SK-N-SH (cell line): ENCODE measurements around the gene SLC9A5. TPM values are rescaled to one million over a fixed set of nuclear protein-coding genes. Genes with fewer than 3 reads are reported as not detected.

Experiments
- CTCF ChIA-PET: fragments of 300-600, 350-600 bp; formaldehyde crosslinking; extraction: SDS; loops from one replicate; lab custom pipeline; 2021; lab: Yijun Ruan, JAX
- POLR2A ChIA-PET: fragments of 350-600 bp; sonication (Branson Sonifier 250); formaldehyde crosslinking; extraction: SDS; loops from one replicate; lab custom pipeline; 2020; ENCODE audit warnings: antibody characterized with exemption, inconsistent platforms; lab: Yijun Ruan, JAX
- DNase-seq: peaks from one replicate; pipeline ENCODE4 v3.0.0; 2012
- H2AFZ ChIP-seq: fragments of 200-600 bp; sonication (generic); 2 replicates; pipeline ENCODE4 v1.8.1; 2016; ENCODE audit warnings: antibody characterized with exemption, mild to moderate bottlenecking, low read depth
- H3F3A ChIP-seq: fragments of 200-600 bp; sonication (generic); replicated peaks from 2 replicates; pipeline ENCODE3; 2016; ENCODE audit warnings: antibody characterized with exemption, mild to moderate bottlenecking; ENCODE audit not compliant: insufficient read depth
- H3K27ac ChIP-seq, 2 experiments: fragments of 200-500 bp in 1 of 2; fragments of 200-600 bp in 1 of 2; sonication (Bioruptor generic) in 1 of 2; sonication (generic), shearing (Covaris generic) in 1 of 2; 2 replicates each; pipeline versions ENCODE4 v1.5.1 to v1.6.1; 2014 to 2016; ENCODE audit warnings: low read depth in 2 of 2, inconsistent platforms in 1 of 2, low read length in 1 of 2, mild to moderate bottlenecking in 1 of 2, mixed read lengths in 1 of 2
- H3K27me3 ChIP-seq: fragments of 200-600 bp; sonication (generic), shearing (Covaris generic); 2 replicates; pipeline ENCODE4 v1.6.1; 2016; ENCODE audit warnings: mixed run types; ENCODE audit not compliant: insufficient read depth
- H3K36me3 ChIP-seq, 2 experiments: fragments of 200-500 bp in 1 of 2; fragments of 200-600 bp in 1 of 2; sonication (Bioruptor generic) in 1 of 2; sonication (generic) in 1 of 2; replicated peaks in 1 of 2; 2 replicates each; pipeline versions ENCODE3 to v1.5.1; 2014 to 2016; ENCODE audit warnings: low read length in 1 of 2, mild to moderate bottlenecking in 1 of 2; ENCODE audit not compliant: insufficient read depth in 2 of 2, control insufficient read depth in 1 of 2
- H3K4me1 ChIP-seq, 2 experiments: fragments of 200-500 bp in 1 of 2; fragments of 200-600 bp in 1 of 2; sonication (Bioruptor generic) in 1 of 2; sonication (generic), shearing (Covaris generic) in 1 of 2; 2 replicates each; pipeline versions ENCODE4 v1.5.1 to v1.6.1; 2014 to 2016; ENCODE audit warnings: low read depth in 1 of 2, low read length in 1 of 2, mixed run types in 1 of 2; ENCODE audit not compliant: insufficient read depth in 2 of 2, control insufficient read depth in 1 of 2
- H3K4me2 ChIP-seq: fragments of 200-600 bp; sonication (generic), shearing (Covaris generic); 2 replicates; pipeline ENCODE4 v1.6.1; 2017; ENCODE audit warnings: mixed run types
- H3K4me3 ChIP-seq, 2 experiments: fragments of 200-500 bp in 1 of 2; fragments of 200-600 bp in 1 of 2; sonication (Bioruptor generic) in 1 of 2; sonication (generic), shearing (Covaris generic) in 1 of 2; 2 replicates each; pipeline versions ENCODE4 v1.5.1 to v1.8.1; 2014 to 2016; ENCODE audit warnings: low read depth in 2 of 2, inconsistent platforms in 1 of 2, low read length in 1 of 2, mild to moderate bottlenecking in 1 of 2, mixed read lengths in 1 of 2, moderate library complexity in 1 of 2
- H3K79me2 ChIP-seq: fragments of 200-600 bp; sonication (generic); 2 replicates; pipeline ENCODE4 v1.8.1; 2017; ENCODE audit warnings: mild to moderate bottlenecking; ENCODE audit not compliant: insufficient read depth
- H3K9ac ChIP-seq: fragments of 200-600 bp; sonication (generic); 2 replicates; pipeline ENCODE4 v1.6.1; 2017; ENCODE audit warnings: mixed run types
- H3K9me2 ChIP-seq: fragments of 200-600 bp; sonication (generic); 2 replicates; pipeline ENCODE4 v1.6.1; 2017; ENCODE audit warnings: mixed run types
- H3K9me3 ChIP-seq: fragments of 200-600 bp; sonication (generic); 2 replicates; pipeline ENCODE4 v1.6.1; 2017; ENCODE audit warnings: mixed run types, mild to moderate bottlenecking, moderate library complexity
- H4K20me1 ChIP-seq: fragments of 200-600 bp; sonication (generic); 2 replicates; pipeline ENCODE4 v1.6.1; 2017; ENCODE audit warnings: mild to moderate bottlenecking, mixed run types; ENCODE audit not compliant: insufficient read depth
- CTCF ChIP-seq: fragments of 200-600 bp; sonication (generic); IDR thresholded peaks from 2 replicates; pipeline ENCODE4 v1.6.1; 2017; ENCODE audit warnings: antibody characterized with exemption, mild to moderate bottlenecking, moderate library complexity
- GABPA ChIP-seq: IDR thresholded peaks from 2 replicates; pipeline ENCODE4 v1.4.0; 2012; ENCODE audit warnings: low read depth, mild to moderate bottlenecking
- MAX ChIP-seq: IDR thresholded peaks from 2 replicates; pipeline ENCODE4 v1.4.0; 2012; ENCODE audit warnings: low read depth
- MXI1 ChIP-seq: IDR thresholded peaks from 2 replicates; pipeline ENCODE4 v1.6.1; 2012; ENCODE audit warnings: mild to moderate bottlenecking, low read depth, low read length, improper control_type of control experiment
- NFIC ChIP-seq: IDR thresholded peaks from 2 replicates; pipeline ENCODE4 v1.4.0; 2012; ENCODE audit warnings: borderline replicate concordance
- RXRA ChIP-seq: IDR thresholded peaks from 2 replicates; pipeline ENCODE4 v1.4.0; 2012; ENCODE audit warnings: low read depth, mild to moderate bottlenecking, borderline replicate concordance
- SMC3 ChIP-seq: IDR thresholded peaks from 2 replicates; pipeline ENCODE4 v1.6.1; 2012; ENCODE audit warnings: low read depth, low read length, improper control_type of control experiment
- TAF1 ChIP-seq: IDR thresholded peaks from 2 replicates; pipeline ENCODE4 v1.6.1; 2012; ENCODE audit warnings: low read depth, mild to moderate bottlenecking, low read length, moderate library complexity, borderline replicate concordance
- YY1 ChIP-seq: IDR thresholded peaks from 2 replicates; pipeline ENCODE4 v1.4.0; 2012; ENCODE audit warnings: low read depth, mild to moderate bottlenecking
- WGBS: methylation state at CpG from one replicate; pipeline ENCODE4 v1.1.6; 2017; ENCODE audit warnings: low lambda C conversion rate; 5-methylcytosine and 5-hydroxymethylcytosine counted together
- polyA plus RNA-seq, 3 experiments: library from polyadenylated mRNA; depleted of rRNA; stranded (reverse); fragments of >200 nt; gene quantifications; 2 replicates each; pipeline ENCODE4 v1.2.3, GENCODE V29; 2012

SLC9A5 gene
- polyA plus RNA-seq, 1 of the 3 experiments (the other 2 are of a cell fraction): 4.1 TPM

GRCh38 chr16:67277999-67278772, 29.4 kb downstream of the SLC9A5 start (continued):
- TF ChIP-seq MAX (peak; percentile 59), RXRA (peak; percentile 34; the same call in 1 of the 2 replicates), TAF1 (no peak), YY1 (0 out of 2 replicates have a peak, but pooled peaks have one; percentile 14), GABPA (no peak), NFIC (peak; percentile 91)

- peaks cover 34% of the 10 kb centered on the region for H3K79me2 ChIP-seq
- CTCF ChIA-PET: interaction anchor here (0.6 to 2.2 kb wide), 33 partner anchors 8 to 395 kb away, joined by 3 to 12 read pairs (median 3); partner anchors contain the start of genes ATP6V0D1, KCTD19, LRRC36 and SLC9A5
- H3K27ac ChIP-seq: peak overlapping the region; percentile 54 to 100
- no peaks in the 10 kb centered on the region for H3K9me2 ChIP-seq
- H3F3A ChIP-seq: peaks cover 28% of the 10 kb centered on the region
- peaks cover 22 to 36% of the 10 kb centered on the region in 2 experiments for H3K36me3 ChIP-seq
- H3K9me3 ChIP-seq: no peaks in the 10 kb centered on the region
- peak overlapping the region; percentile 64 for H3K4me3 ChIP-seq
- DNase-seq: peak; percentile 90
- H3K4me1 ChIP-seq: peaks cover 25 to 35% of the 10 kb centered on the region in 2 experiments; a peak in 3 of 4 replicates
- POLR2A ChIA-PET: interaction anchor here (0.9 kb wide), 1 partner anchor 26 kb away, joined by 4 read pairs; no protein-coding TSS in a partner anchor
- H3K27me3 ChIP-seq: no peaks in the 10 kb centered on the region
- WGBS: 2% methylated on average over 17 of the region's 42 CpGs
- H3K9ac ChIP-seq: peak overlapping the region; percentile 82
- TF ChIP-seq RXRA (no peak), SMC3 (0 out of 2 replicates have a peak, but pooled peaks have one; percentile 11), MAX (peak; percentile 67), MXI1 (peak; percentile 49), CTCF (peak; percentile 51)
- H2AFZ ChIP-seq: no peak overlapping the region
- H4K20me1 ChIP-seq: no peaks in the 10 kb centered on the region
- peak overlapping the region; percentile 96 for H3K4me2 ChIP-seq
Observed at GRCh38 chr16:67278773-67279295, 30.1 kb downstream of the SLC9A5 start.
